Measurements from ENCODE around the gene HSD17B10. TPM values are rescaled to one million over a fixed set of nuclear protein-coding genes. Genes with fewer than 3 reads are reported as not detected.

HSD17B10 gene
- total RNA-seq, 1 donor from 2014 or later = 51.6 TPM

GRCh38 chrX:53441531-53442321, 7.6 kb upstream of the HSD17B10 start:
- ATAC-seq = peak; percentile 93 to 94

GRCh38 chrX:53440621-53441517, 6.7 kb upstream of the HSD17B10 start:
- ATAC-seq = peak; percentile 65 to 75

More at GRCh38 chrX:53441531-53442321, 7.6 kb upstream of the HSD17B10 start:
- Histone ChIP-seq H3K4me3 (peak overlapping the region; percentile 48), H3K27me3 (ENCODE audit: low read depth) (no peaks in the 10 kb centered on the region), H3K9me3 (no peaks in the 10 kb centered on the region), H3K4me1 (peaks cover 12% of the 10 kb centered on the region), H3K27ac (peak overlapping the region; percentile 73), H3K36me3 (no peaks in the 10 kb centered on the region)
- DNase-seq = peak; percentile 87
- no peak for TF ChIP-seq CTCF (IDR thresholded peaks at IDR 0.05)
- intact Hi-C loops (cut with DNase I) = no loop called here

GRCh38 chrX:53440101-53440500, 5.9 kb upstream of the HSD17B10 start:
- H3K9me3 ChIP-seq = no peaks in the 10 kb centered on the region
- no peak for TF ChIP-seq CTCF (IDR thresholded peaks at IDR 0.05)
- no peak for ATAC-seq
- H3K27me3 ChIP-seq (ENCODE audit: low read depth) = no peaks in the 10 kb centered on the region
- H3K36me3 ChIP-seq = no peaks in the 10 kb centered on the region
- intact Hi-C loops (cut with DNase I) = no loop called here
- H3K4me1 ChIP-seq = peaks cover 12% of the 10 kb centered on the region
- peak overlapping the region; percentile 73 for H3K27ac ChIP-seq
- no peak for DNase-seq
- no peak overlapping the region for H3K4me3 ChIP-seq

More at GRCh38 chrX:53440621-53441517, 6.7 kb upstream of the HSD17B10 start:
- no peak for TF ChIP-seq CTCF (IDR thresholded peaks at IDR 0.05)
- intact Hi-C loops (cut with DNase I) = no loop called here
- Histone ChIP-seq H3K36me3 (no peaks in the 10 kb centered on the region), H3K9me3 (no peaks in the 10 kb centered on the region), H3K27me3 (ENCODE audit: low read depth) (no peaks in the 10 kb centered on the region), H3K4me1 (peaks cover 12% of the 10 kb centered on the region), H3K4me3 (peak overlapping the region; percentile 48), H3K27ac (peak overlapping the region; percentile 73)
- DNase-seq = peak; percentile 63

GRCh38 chrX:53438832-53439230, 4.7 kb upstream of the HSD17B10 start:
- no peak for DNase-seq
- no peaks in the 10 kb centered on the region for H3K36me3 ChIP-seq
- intact Hi-C loops (cut with DNase I) = no loop called here
- no peak for ATAC-seq
- no peak for TF ChIP-seq CTCF (IDR thresholded peaks at IDR 0.05)
- no peaks in the 10 kb centered on the region for H3K27me3 ChIP-seq (ENCODE audit: low read depth)
- no peak overlapping the region for H3K27ac ChIP-seq
- H3K4me1 ChIP-seq = peaks cover 17% of the 10 kb centered on the region
- no peak overlapping the region for H3K4me3 ChIP-seq
- no peaks in the 10 kb centered on the region for H3K9me3 ChIP-seq

GRCh38 chrX:53438174-53438831, 4.1 kb upstream of the HSD17B10 start:
- ATAC-seq (no peak), DNase-seq (no peak)
- no peak overlapping the region for H3K4me3 ChIP-seq
- intact Hi-C loops (cut with DNase I) = no loop called here
- no peaks in the 10 kb centered on the region for H3K27me3 ChIP-seq (ENCODE audit: low read depth)
- TF ChIP-seq CTCF (IDR thresholded peaks at IDR 0.05) = no peak
- H3K4me1 ChIP-seq = peaks cover 21% of the 10 kb centered on the region
- no peaks in the 10 kb centered on the region for H3K9me3 ChIP-seq
- H3K36me3 ChIP-seq = no peaks in the 10 kb centered on the region
- H3K27ac ChIP-seq = no peak overlapping the region
